ENCODE data around the gene ALOXE3.

- TF ChIP-seq, protein P1, sequence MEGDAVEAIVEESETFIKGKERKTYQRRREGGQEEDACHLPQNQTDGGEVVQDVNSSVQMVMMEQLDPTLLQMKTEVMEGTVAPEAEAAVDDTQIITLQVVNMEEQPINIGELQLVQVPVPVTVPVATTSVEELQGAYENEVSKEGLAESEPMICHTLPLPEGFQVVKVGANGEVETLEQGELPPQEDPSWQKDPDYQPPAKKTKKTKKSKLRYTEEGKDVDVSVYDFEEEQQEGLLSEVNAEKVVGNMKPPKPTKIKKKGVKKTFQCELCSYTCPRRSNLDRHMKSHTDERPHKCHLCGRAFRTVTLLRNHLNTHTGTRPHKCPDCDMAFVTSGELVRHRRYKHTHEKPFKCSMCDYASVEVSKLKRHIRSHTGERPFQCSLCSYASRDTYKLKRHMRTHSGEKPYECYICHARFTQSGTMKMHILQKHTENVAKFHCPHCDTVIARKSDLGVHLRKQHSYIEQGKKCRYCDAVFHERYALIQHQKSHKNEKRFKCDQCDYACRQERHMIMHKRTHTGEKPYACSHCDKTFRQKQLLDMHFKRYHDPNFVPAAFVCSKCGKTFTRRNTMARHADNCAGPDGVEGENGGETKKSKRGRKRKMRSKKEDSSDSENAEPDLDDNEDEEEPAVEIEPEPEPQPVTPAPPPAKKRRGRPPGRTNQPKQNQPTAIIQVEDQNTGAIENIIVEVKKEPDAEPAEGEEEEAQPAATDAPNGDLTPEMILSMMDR (IDR thresholded peaks at IDR 0.05; ENCODE audit: low read length) = no peak
- no peak for TF ChIP-seq EZH2phosphoT487 (IDR thresholded peaks at IDR 0.05; ENCODE audit: low read length)
Measured at GRCh38 chr17:8084250-8084649, 34.1 kb downstream of the ALOXE3 start.
